ENCODE data around the gene MED16.

GRCh38 chr19:834216-834615 is 58.8 kb downstream of the MED16 start:
- TF ChIP-seq CTCF (IDR thresholded peaks at IDR 0.05) (no peak), ZFX (IDR thresholded peaks at IDR 0.05; ENCODE audit: borderline replicate concordance) (no peak)
